Fibroblast of skin of right biceps (primary cell): ENCODE measurements around the gene TAGLN3.

Experiments used
- DNase-seq: peaks from one replicate; pipeline ENCODE4 v3.0.0-alpha.2; 2013

The TAGLN3 gene

DNA sequence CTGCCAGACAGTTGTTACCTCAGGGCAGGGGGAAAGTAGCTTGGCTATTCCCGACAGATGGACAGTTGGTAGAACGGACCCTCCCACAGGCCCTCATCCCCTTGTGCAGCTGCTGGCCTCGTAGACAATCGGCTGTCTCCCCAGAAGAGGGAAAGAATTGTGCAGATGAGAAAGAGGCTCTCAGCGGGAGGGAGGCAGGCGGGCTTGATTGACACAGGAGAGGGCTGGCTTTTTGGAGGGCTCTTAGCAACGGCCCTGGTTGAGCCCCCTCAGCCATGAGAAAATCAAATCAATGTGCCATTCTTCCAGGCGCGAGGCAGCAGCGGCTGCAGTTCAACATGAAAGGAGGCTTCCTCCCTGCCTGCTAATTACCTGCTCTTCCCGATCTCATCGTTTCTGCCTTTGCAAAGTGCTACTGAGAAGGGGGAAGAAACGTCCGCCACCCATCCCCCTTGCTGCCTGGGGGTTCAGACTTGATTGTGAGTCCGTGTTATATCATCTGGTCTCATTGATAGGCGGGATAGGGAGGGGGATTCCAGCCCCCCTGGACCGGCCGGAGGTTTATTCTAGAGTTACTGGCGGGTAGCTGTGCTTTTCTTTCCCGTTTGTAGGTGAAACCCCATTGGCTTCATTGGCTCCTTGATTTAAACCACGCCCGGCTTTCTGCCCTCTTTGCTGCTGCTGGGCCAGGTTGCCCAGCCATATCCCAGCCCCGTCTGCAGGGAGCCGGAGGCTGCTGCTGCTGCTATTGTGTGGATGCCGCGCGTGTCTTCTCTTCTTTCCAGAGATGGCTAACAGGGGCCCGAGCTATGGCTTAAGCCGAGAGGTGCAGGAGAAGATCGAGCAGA lies at the start of gene TAGLN3:
Gene TAGLN3 (plus strand): TSS at position 287 of the 848 bp plus-strand sequence. CDS start 501 bp downstream, at position 788.
- peak; percentile 20 for DNase-seq

DNA sequence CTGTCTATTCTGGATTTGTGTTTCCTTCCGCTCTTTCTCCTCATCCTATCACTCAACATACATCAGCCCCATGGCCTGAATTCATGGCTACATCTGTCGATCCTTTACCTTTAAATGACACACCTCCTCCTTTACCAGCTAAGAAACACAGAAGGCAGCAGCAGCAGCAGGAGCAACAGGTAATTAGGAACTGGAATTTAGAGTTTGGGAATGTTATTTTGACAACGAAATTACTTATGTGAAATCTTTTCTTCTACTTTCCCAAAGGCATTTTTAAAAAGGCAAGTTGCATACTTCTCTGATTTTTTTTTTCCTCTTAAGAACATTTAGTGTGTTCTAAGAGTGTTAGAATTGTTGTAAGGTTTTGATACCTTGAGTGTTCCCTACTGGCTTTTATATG lies 49.0 kb upstream of the TAGLN3 start:
- DNase-seq: no peak

DNA sequence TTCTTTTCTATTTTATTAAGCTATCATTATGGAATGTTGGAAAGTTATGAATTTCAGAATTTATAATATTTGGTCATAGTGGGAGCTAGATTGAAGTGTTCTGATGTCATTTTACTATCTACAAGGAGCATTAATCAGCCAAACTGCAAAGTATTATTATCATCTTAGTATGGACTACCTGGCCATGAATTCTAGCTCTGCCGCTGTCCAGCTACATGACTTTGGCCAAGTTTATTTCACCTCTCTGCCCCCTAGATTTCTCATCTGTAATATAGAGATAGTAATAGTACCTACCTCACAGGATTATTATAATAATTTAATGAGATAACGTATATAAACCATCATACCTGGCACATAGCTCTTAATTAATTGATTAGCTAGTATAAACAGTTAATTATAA lies 47.7 kb upstream of the TAGLN3 start:
- no peak for DNase-seq

DNA sequence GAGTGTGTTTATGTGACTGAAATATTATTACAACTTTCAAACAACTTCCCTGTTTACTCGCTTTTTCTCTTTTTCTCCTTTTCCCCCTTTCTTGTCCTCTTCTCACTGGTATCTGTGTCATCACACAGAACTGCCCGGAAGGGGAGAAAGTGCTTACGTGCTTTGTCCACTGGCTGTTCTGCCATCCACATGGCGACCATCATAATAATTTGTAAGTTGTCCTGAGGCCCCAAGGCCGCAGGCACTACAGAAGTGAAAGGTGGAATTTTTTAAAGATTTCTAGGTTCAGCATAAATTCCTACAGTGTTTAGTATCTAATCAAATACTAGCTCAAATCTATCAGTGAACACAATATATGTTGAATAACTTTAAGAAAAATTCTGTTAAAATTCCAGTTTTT lies 46.6 kb upstream of the TAGLN3 start:
- DNase-seq: no peak

DNA sequence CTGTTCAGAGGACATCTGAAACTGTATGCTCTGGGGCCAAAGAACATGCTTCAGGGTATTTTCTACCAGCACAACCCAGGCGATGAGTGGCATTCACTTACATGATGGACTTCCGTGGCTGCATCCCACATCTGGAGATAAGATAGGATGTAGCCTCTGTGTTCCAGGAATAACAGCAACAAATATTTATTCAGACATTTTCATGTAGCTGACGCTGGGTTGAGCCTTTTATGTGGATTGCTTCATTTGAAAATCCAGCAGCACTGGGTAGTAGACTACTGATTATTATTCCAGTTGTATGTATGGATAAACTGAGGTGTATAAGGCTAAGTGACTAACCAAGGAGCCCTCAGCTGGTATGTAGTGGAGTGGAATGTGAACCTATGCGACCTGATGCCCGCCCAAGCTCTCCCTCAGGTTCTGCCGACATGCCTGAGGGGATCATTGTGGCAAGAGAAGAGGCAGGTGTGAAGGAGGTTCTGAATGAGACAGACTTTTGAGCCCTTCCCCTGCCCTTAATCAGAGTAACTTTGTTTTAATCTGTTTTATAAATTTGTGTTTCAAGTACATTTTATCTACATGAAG lies 45.8 kb upstream of the TAGLN3 start:
- no peak for DNase-seq

DNA sequence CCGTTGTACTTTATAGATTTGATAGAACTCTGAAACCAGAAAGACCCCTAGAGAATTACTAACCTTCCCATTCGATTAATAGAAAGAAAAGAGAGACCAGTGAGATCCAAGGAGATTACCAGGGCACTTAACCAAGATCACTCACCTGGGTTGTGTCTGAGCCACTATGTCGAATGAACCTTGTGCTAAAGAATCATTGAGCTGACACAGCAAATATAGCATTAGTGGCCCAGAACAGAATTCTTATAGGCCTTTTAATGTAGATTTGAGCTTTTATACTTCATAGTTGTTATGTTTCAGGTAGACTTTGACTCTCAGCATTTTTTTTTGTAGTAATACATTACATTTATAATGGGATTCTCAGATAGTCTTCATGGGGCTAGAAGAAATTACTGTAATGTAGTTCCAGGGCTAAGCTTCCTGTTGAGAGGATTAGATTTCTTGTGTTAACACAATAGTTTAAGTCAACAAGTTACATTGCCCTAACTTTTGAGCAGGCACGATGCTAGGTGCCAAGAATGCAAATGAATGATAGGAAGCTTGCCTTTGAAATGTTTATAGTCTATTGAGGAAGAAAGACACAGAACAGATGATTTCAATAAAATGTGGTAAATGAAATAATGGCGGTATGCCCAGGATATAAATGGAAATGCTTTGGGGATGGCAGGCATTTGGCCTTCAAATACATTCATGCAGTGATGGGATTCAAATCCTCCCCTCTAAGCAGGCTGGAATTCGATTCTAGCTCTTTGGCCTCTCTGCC lies 44.3 kb upstream of the TAGLN3 start:
- DNase-seq: peak; percentile 66

DNA sequence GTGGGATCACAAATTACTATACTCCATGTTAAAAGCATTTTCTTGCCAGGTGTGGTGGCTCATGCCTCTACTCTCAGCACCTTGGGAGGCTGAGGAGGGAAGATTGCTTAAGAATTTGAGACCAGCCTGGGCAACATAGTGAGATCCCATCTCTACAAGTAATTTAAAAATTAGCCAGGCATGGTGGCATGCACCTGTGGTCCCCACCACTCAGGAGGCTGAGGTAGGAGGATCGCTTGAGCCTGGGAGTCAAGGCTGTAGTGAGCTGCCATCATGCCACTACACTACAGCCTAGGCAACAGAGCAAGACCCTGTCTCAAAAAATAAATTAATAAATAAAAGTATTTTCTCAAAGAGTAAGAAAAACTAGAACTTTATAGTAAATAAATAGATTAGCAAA lies 42.8 kb upstream of the TAGLN3 start:
- no peak for DNase-seq

DNA sequence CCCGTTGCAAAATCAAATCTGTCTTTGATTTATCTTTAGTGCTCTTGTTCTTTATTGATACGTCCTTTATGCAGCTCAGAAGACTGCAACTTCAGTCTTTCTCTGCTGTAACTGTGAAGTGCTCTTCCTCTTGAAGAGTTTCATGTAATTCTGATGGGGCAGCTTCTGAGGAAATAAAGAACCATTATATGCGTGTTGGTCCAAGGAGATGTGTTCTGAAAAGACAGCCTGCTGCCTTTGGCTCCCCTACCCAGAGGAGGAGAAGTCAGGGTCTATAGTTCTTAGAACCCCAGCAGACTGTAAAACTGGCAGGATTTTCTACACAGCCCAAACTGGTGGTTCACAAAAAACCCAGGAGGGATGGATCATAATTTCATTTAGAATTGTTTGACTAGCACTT lies 42.3 kb upstream of the TAGLN3 start:
- DNase-seq: no peak

DNA sequence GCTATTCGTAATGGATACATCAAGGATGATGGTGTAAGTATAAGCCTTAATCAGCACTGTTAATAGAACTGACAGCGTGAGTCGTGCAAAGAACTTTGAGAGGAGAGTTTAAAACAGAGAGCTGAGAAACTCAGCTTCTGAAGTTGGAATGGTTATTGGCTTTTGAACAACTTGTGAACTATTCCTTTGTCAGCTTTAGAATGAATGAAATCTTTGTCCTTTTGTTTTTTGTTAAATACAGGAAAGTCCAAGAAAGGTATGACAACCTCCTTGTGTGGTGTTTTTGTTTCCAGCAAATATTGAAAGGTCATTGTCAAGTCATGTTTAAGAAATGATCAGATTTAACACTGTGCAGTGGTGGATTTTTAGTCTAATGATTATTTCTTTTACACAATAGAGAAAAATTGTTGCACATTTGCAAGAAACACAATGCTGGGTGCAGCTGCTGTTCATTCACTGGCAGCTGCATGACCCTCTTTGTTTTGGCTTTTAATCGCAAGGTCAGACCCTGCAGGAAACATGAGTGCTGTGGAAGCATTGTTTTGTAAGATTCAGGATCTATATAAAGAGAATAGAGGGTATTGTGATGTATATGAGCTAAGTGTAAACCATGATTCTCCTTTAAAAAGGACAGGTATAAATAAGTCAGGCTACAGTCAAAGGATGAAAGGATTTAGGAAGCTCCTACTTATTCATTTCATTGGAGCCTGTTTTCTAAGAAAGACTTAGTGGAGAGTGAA lies 41.6 kb upstream of the TAGLN3 start:
- no peak for DNase-seq

DNA sequence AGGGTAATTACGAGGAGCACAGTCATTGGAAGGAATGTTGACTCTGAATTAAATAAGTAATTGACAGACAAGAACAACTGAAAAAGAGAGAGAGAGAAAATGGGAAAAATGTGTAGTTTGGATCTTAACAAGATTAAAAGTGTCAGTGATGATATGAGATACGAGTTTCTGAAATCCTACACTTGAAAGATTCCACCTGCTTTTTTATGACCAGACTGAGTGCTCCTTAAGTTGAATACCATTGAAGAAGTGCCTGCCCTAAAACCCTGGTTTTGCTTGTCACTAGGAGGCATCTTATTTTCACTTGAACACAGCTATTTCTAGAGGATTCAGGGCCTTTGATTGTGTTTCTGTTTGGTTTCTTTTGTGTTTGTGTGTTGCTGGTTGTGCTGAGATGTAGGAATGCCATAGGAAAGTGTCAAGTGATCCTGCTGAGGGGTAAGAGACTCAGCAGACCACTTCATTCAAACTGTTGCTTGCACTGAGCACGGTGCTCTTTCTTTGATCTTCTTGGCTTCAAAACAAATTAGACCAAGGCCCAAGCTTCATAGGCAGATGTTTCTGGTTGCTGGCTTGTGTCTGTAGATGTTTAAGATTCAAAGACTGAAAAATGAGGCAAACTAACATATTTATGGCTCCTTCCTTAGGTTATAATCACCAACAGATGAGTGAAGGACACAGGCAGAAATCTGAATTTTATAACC lies 37.1 kb upstream of the TAGLN3 start:
- DNase-seq: peak; percentile 7

DNA sequence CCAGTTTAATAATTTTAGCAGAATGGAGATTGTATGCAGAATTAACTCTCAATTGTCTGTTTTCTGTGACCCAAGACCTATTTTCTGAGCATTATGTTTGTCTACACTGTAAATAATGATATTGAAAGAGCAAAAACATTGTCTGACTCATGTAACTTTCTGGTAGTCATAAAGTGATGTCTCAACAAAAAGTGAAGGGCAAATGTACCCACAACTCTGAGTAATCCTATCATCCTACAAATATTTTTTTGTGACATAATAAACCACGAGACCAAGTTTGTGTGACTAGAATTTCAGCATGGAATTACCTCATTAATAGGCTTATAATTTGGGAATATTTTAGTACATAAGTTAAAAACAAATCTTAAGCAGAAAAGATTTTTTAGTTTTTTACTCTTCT lies 35.3 kb upstream of the TAGLN3 start:
- peak; percentile 68 for DNase-seq

DNA sequence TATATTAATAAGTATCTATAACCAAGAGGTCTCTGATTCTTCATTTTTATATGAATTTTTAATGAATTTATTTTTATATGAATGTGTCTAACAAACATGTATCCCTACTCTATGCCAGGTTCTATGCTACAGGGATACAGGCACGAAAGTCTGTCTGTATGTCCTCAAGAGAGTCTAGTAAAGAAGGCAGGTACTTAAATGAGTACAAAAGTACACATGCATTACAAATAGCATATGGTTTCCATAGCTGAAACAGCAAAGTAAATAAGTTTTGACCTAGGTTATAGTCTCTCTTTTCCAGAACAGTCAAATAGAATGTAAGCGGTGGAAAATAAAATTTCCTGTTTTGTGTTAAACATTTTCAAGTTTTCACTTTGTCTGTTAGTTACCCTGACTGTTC lies 33.2 kb upstream of the TAGLN3 start:
- DNase-seq: no peak

DNA sequence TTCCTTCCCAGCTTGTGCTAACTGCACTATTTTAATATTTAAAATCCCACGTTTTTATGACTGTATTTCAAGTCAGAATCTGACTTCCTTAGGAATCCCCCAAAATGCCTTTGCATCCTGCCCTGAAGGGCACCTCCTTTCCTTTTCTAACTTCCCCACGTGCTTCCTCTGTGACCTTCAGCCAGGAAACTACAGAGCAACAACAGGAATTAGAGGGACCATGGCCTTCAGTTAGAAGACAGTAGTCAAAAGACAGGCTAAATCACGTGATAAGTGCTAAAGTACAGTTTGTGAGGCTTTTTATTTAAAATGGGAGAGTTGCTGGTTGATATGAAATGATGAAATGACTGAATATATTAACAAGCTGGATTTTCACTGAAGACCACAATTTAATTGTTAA lies 31.7 kb upstream of the TAGLN3 start:
- no peak for DNase-seq

DNA sequence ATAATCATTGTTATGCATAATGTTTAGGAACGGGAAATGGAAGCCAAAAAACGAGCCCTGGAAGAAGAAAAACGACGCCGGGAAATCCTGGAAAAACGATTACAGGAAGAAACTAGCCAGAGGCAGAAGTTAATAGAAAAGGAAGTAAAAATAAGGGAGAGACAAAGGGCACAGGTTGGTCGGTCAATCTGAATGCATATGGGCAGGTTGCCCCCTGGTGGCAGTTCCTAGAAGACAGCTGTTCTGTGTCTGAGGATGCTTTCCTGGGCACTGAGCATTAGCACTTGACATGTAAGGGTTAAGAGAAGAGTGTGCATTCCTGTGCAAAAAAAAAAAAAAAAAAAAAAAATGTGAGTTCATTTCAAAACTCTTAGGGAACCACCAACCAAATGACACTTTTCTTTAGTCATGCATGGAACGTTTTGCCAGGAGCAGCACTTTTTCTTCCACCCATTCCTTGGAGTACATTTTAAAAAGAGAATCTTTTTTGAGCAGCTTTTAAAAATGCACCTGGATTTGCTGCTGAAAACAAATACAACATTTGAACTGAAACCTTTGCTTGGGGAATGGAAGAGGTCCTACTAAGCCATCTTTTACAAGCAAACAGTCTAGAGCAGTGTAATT lies 31.0 kb upstream of the TAGLN3 start:
- DNase-seq: peak; percentile 74

DNA sequence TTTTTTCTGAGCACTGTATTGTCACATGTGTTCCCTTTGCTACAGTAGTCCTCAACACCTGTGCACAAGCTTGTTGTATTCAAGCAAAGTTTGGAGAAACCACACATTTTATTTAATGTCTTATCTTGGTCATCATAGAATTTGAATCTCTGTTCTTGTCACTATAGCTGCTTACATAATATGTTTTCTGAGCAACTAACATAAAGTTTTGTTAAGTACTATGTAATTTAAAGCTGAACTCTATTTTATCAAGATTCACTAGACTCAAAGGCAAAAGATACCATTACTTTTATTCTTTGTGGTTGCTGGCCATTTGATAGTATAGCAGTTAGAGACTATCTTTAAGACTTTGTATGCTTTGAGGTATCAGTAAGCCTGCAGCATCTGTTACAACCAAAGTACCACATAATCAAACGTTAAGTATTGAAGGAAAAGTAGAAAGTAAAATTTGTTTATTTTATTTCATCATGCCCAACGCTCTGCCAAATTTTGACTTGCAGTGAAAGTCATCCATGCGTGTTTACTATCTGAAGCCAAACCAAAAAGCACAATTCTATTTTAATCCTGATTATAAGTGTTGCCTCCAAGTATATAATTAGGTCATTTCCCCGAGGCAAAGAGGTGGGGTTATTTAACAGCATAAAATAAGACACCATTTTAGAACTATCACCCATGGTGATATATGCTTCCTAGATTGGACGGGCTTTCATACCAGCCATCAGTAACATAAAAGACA lies 30.2 kb upstream of the TAGLN3 start:
- DNase-seq: no peak

DNA sequence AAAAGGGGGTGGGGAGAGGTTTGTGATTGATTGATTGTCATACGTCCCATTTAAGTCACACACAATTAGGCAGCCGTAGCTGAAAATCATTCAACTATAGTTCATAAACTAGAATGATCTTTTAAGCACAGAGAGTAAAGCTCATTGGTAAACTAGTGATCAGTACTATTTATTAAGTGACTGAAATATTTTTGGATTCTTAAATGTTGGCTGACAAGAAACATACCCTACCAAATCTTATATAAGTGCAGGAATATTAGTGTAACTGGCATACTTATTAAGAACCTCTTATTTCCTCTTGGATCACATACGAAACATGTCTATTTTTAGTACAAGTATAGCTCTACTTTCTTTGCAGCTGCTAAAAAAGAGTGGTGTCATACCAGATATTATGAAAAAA lies 28.3 kb upstream of the TAGLN3 start:
- DNase-seq: no peak

DNA sequence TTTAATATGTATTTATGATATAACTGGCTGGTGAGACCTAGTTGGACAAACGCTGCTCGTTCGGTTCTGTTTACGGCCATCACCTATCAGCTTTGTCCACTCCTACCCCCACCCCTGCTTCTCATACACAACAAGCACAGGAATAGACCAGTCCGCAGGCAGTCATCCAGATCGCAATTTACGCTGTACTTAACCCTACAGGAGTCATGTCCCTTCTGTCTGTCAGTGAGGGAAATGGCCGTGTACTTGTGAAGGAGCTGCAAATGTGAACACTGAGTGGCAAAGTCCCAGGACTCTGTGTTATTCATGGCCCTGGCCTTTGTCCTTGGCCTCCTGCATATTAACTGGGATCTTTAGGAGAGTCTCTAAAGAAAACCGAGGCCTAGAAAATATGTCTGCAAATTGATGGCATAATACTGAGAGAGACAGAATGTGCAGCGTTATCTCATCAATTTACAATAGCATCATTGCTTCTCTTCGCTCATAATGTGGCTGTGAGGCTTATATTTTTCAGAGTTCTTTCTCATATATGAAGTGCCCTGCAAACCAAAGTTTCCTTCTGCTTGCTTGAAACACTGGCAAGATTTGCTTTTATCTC lies 27.1 kb upstream of the TAGLN3 start:
- DNase-seq: no peak

DNA sequence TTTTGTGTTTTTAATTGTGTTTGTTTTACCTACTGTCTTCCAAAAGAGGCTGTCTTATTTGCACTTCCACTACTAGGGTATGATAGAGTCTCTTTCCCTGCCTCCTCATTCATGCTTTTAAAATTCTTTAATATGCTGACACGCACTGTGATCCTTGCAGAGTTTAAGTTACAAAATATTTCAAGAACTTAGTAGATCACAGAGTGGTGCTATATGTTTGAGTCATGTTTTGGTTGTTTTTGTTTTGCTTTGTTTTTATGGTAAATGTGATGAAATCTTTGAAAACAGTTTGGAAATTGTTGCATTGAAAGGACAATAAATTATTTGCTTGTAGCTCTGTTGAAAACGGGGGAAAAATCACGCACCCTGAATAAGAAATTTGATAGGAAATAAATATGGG lies 25.8 kb upstream of the TAGLN3 start:
- DNase-seq: no peak

DNA sequence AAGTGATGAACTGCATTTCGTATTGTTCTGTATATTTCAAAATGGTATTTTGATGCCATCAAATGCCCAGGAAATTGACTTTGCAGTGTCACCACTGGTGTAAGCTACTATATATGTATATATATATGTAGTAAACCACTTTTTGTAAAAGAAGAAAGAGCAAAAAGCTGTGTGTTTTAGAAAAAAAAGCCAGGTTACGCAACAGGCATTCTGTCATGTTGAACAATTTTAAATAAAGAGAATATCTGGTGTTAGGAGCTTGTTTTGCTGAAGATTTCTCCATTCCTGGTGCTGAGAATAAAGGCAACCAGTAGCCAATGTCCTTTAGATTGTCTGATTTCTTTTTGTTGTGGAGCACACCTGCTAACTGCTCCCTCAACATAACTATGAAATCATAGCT lies 23.6 kb upstream of the TAGLN3 start:
- no peak for DNase-seq

DNA sequence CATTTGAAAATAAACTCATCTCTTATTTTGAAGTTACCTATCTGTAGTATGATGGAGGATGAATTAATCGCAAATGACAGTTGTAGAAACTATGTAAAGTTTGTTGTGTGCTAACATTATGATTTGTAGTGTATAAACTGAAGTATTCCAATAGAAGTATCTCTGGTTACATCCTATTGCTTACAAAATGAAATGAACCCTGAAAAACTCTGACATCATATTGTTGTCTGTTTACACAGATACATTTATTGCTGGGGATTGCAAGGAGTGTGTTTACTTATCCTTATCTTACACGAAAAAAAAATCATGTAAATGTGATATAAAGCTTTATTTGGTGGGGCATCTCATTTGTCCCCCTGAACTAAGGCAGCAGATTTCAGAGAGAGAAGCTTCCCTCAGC lies 22.5 kb upstream of the TAGLN3 start:
- DNase-seq: no peak
